Fibroblast of villous mesenchyme (primary cell): ENCODE data around the gene CLEC2L. TPM values are rescaled to one million over a fixed set of nuclear protein-coding genes. Genes with fewer than 3 reads are reported as not detected.

Source experiments
- DNase-seq: peaks from one replicate; pipeline ENCODE4 v3.0.0-alpha.2; 2010; ENCODE audit warnings: low read depth
- H3K4me3 ChIP-seq: 2 replicates; pipeline ENCODE4 v1.5.1; 2011; ENCODE audit warnings: low read depth, mild to moderate bottlenecking, low read length
- CTCF ChIP-seq: IDR thresholded peaks from 2 replicates; pipeline ENCODE4 v1.5.1; 2012; ENCODE audit warnings: low read depth, mild to moderate bottlenecking, low read length; ENCODE audit not compliant: insufficient read depth
- total RNA-seq: library from RNA; depleted of rRNA; stranded (reverse); fragments of >200 nt; gene quantifications from 2 replicates; pipeline ENCODE4 v1.2.3, GENCODE V29; 2012

CLEC2L gene
- total RNA-seq, 1 donor: not detected

- H3K4me3 ChIP-seq: no peak overlapping the region
- no peak for TF ChIP-seq CTCF
- DNase-seq: no peak
Observed at GRCh38 chr7:139572704-139573385, 49.4 kb downstream of the CLEC2L start.

- TF ChIP-seq CTCF: no peak
- no peak for DNase-seq
- H3K4me3 ChIP-seq: no peak overlapping the region
Observed at GRCh38 chr7:139573871-139574270, 50.4 kb downstream of the CLEC2L start.

GRCh38 chr7:139574618-139575337 lies 51.3 kb downstream of the CLEC2L start:
- no peak overlapping the region for H3K4me3 ChIP-seq
- no peak for DNase-seq
- TF ChIP-seq CTCF: no peak

GRCh38 chr7:139575338-139575680 lies 51.8 kb downstream of the CLEC2L start:
- no peak for TF ChIP-seq CTCF
- no peak for DNase-seq
- H3K4me3 ChIP-seq: no peak overlapping the region

GRCh38 chr7:139576179-139576973 lies 52.9 kb downstream of the CLEC2L start:
- TF ChIP-seq CTCF: no peak
- no peak overlapping the region for H3K4me3 ChIP-seq
- no peak for DNase-seq

- H3K4me3 ChIP-seq: no peak overlapping the region
- no peak for DNase-seq
- TF ChIP-seq CTCF: no peak
Observed at GRCh38 chr7:139580435-139580834, 57.0 kb downstream of the CLEC2L start.
